Measurements from ENCODE around the gene EVC2. TPM values are rescaled to one million over a fixed set of nuclear protein-coding genes. Genes with fewer than 3 reads are reported as not detected.

Gene EVC2
- total and polyA plus RNA-seq, 2 of the 13 experiments (the other 11 are each of a cell fraction or from before 2014, with no cell fraction given) = not detected

GRCh38 chr4:5735463-5735862 lies 27.1 kb upstream of the EVC2 start:
- no peaks in the 10 kb centered on the region for H3K4me1 ChIP-seq (ENCODE audit: insufficient read depth, low read length)
- in situ Hi-C loops (cut with HindIII; ENCODE audit: extremely low pct_ligation_motif_present, low pct_unique_long_range_greater_than_20kb) (no loop called here), intact Hi-C loops (cut with micrococcal nuclease; ENCODE audit: unreplicated experiment) (no loop called here)
- no peaks in the 10 kb centered on the region for H3K27me3 ChIP-seq (ENCODE audit: control insufficient read depth in 1 of 2, insufficient read depth in 2 of 2, low read length in 2 of 2)
- no peaks in the 10 kb centered on the region for H4K20me1 ChIP-seq (ENCODE audit: insufficient read depth, low read length)
- peaks cover 7 to 50% of the 10 kb centered on the region in 2 experiments; a peak in 4 of 5 replicates for H3K36me3 ChIP-seq (replicated peaks in 1 of 2; ENCODE audit: control insufficient read depth in 1 of 2, insufficient read depth in 2 of 2, low read length in 2 of 2)
- WGBS (ENCODE audit: low lambda C conversion rate) = 97% methylated on average over 3 of the region's 3 CpGs
- no peak overlapping the region for H3K4me2 ChIP-seq (ENCODE audit: low read depth, low read length)
- POLR2A ChIA-PET = no interaction called here
- no TSS peak for BruUV-seq (replicated peaks)
- no peak overlapping the region for H2AFZ ChIP-seq (ENCODE audit: low read length)
- CTCF ChIA-PET (ENCODE audit: low intra/inter-chr PET ratio, low total read pairs) = no interaction called here
- no peak for DNase-seq (ENCODE audit: low spot score)
- H3K4me3 ChIP-seq (replicated peaks in 1 of 3; ENCODE audit: insufficient read depth in 1 of 3, low read depth in 2 of 3, low read length in 3 of 3) = no peak overlapping the region
- no peak for TF ChIP-seq ONECUT2 (CRISPR knock-in tag; IDR thresholded peaks at IDR 0.05)
- TF ChIP-seq ZNF768 (CRISPR knock-in tag; IDR thresholded peaks at IDR 0.05) = peak; percentile 93
- ATAC-seq = no peak
- no peak for FAIRE-seq
- H3K27ac ChIP-seq (ENCODE audit: extremely low read length, insufficient read depth, low read length) = no peak overlapping the region
- H3K79me2 ChIP-seq (ENCODE audit: insufficient read depth, low read length) = no peaks in the 10 kb centered on the region
- no peak overlapping the region for H3K9ac ChIP-seq (ENCODE audit: insufficient read depth, low read depth, low read length)
- no peaks in the 10 kb centered on the region for H3K9me3 ChIP-seq (ENCODE audit: low read length)

GRCh38 chr4:5734853-5735252 lies 26.5 kb upstream of the EVC2 start:
- Histone ChIP-seq H3K27me3 (ENCODE audit: control insufficient read depth in 1 of 2, insufficient read depth in 2 of 2, low read length in 2 of 2) (no peaks in the 10 kb centered on the region), H3K27ac (ENCODE audit: extremely low read length, insufficient read depth, low read length) (no peak overlapping the region), H3K79me2 (ENCODE audit: insufficient read depth, low read length) (no peaks in the 10 kb centered on the region), H3K9ac (ENCODE audit: insufficient read depth, low read depth, low read length) (no peak overlapping the region), H3K4me2 (ENCODE audit: low read depth, low read length) (no peak overlapping the region), H3K36me3 (replicated peaks in 1 of 2; ENCODE audit: control insufficient read depth in 1 of 2, insufficient read depth in 2 of 2, low read length in 2 of 2) (peaks cover 11 to 53% of the 10 kb centered on the region in 2 experiments; a peak in 4 of 5 replicates), H2AFZ (ENCODE audit: low read length) (no peak overlapping the region), H4K20me1 (ENCODE audit: insufficient read depth, low read length) (no peaks in the 10 kb centered on the region), H3K9me3 (ENCODE audit: low read length) (no peaks in the 10 kb centered on the region), H3K4me3 (replicated peaks in 1 of 3; ENCODE audit: insufficient read depth in 1 of 3, low read depth in 2 of 3, low read length in 3 of 3) (no peak overlapping the region), H3K4me1 (ENCODE audit: insufficient read depth, low read length) (no peaks in the 10 kb centered on the region)
- in situ Hi-C loops (cut with HindIII; ENCODE audit: extremely low pct_ligation_motif_present, low pct_unique_long_range_greater_than_20kb) = no loop called here
- intact Hi-C loops (cut with micrococcal nuclease; ENCODE audit: unreplicated experiment) = no loop called here
- POLR2A ChIA-PET = no interaction called here
- ATAC-seq = no peak
- no peak for FAIRE-seq
- CTCF ChIA-PET (ENCODE audit: low intra/inter-chr PET ratio, low total read pairs) = no interaction called here
- no peak for DNase-seq (ENCODE audit: low spot score)
- 88% methylated on average over 4 of the region's 5 CpGs for WGBS (ENCODE audit: low lambda C conversion rate)
- no TSS peak for BruUV-seq (replicated peaks)
- TF ChIP-seq MLXIP (CRISPR knock-in tag; IDR thresholded peaks at IDR 0.05; ENCODE audit: borderline replicate concordance) (no peak), ZNF607 (CRISPR knock-in tag; IDR thresholded peaks at IDR 0.05; ENCODE audit: borderline replicate concordance) (no peak), ZNF800 (CRISPR knock-in tag; IDR thresholded peaks at IDR 0.05) (no peak), SSRP1 (CRISPR knock-in tag; IDR thresholded peaks at IDR 0.05) (no peak), ZNF44 (CRISPR knock-in tag; IDR thresholded peaks at IDR 0.05) (no peak), ZNF451 (CRISPR knock-in tag; IDR thresholded peaks at IDR 0.05) (no peak), PBX2 (CRISPR knock-in tag; IDR thresholded peaks at IDR 0.05) (no peak), DPF2 (CRISPR knock-in tag; IDR thresholded peaks at IDR 0.05; ENCODE audit: borderline replicate concordance, low read depth) (no peak)
